ENCODE data around the gene OPCML.

Gene OPCML

DNA sequence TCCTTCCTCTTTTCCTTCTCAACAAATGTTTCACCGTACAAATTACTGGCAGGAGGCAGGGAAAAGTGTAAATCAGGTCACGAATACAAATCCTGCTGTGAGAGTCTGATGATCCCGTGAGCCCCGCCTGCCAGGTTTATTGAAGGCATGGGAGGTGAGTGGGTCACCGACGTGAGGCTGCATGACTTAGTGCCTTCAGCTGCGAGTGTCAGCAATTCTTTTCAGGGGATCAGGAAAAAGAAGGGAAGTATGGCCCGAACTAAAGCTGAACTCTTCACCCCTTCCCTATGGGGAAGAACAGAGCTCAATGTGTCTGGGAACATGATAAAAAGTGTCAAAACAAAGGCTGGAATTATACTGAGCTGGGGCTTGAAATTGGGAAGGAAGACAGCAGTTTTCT, 166.2 kb downstream of the OPCML start:
- Histone ChIP-seq H3K4me2 (ENCODE audit: low read length) (no peak overlapping the region), H3K4me1 (ENCODE audit: control insufficient read depth, low read length) (no peaks in the 10 kb centered on the region), H3F3A (ENCODE audit: control insufficient read depth, insufficient read depth) (no peaks in the 10 kb centered on the region), H3K4me3 (ENCODE audit: low read length) (no peak overlapping the region), H3K36me3 (ENCODE audit: control insufficient read depth, low read length) (no peaks in the 10 kb centered on the region), H3K9me3 (ENCODE audit: control insufficient read depth, insufficient read depth, low read length) (no peaks in the 10 kb centered on the region), H3K27me3 (ENCODE audit: control insufficient read depth, low read length) (no peaks in the 10 kb centered on the region), H3K79me2 (ENCODE audit: control insufficient read depth, low read length) (no peaks in the 10 kb centered on the region), H3K9me2 (replicated peaks; ENCODE audit: control insufficient read depth, low read length) (no peaks in the 10 kb centered on the region), H4K20me1 (ENCODE audit: control insufficient read depth, insufficient read depth, low read depth, low read length) (no peaks in the 10 kb centered on the region), H3K27ac (ENCODE audit: low read depth, low read length) (no peak overlapping the region)
- TF ChIP-seq EZH2phosphoT487 (IDR thresholded peaks at IDR 0.05; ENCODE audit: borderline replicate concordance, low read length) = no peak
- TF ChIP-seq, protein P1, sequence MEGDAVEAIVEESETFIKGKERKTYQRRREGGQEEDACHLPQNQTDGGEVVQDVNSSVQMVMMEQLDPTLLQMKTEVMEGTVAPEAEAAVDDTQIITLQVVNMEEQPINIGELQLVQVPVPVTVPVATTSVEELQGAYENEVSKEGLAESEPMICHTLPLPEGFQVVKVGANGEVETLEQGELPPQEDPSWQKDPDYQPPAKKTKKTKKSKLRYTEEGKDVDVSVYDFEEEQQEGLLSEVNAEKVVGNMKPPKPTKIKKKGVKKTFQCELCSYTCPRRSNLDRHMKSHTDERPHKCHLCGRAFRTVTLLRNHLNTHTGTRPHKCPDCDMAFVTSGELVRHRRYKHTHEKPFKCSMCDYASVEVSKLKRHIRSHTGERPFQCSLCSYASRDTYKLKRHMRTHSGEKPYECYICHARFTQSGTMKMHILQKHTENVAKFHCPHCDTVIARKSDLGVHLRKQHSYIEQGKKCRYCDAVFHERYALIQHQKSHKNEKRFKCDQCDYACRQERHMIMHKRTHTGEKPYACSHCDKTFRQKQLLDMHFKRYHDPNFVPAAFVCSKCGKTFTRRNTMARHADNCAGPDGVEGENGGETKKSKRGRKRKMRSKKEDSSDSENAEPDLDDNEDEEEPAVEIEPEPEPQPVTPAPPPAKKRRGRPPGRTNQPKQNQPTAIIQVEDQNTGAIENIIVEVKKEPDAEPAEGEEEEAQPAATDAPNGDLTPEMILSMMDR (IDR thresholded peaks at IDR 0.05; ENCODE audit: low read depth, low read length, poor library complexity, severe bottlenecking) = no peak

DNA sequence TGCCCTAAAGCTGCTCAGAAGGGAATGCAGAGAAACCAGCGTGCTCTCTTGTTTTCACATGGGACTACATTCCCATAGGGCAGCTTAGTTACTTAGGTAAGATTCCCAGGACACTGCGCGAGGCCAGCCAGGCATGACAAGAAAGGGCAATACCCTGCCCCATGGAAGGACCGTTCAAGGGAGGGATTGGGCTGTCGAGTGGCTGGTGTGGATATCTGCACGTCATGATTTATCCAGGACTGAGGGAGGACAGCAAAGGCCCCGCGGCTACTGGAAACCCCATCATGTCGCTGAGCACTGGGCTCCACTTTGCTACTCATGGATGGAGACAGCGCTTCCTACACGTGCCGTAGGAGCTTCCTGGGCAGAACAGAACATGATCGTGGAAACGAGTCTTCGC, 169.4 kb downstream of the OPCML start:
- H3K36me3 ChIP-seq (ENCODE audit: control insufficient read depth, low read length) = no peaks in the 10 kb centered on the region
- no peak overlapping the region for H3K27ac ChIP-seq (ENCODE audit: low read depth, low read length)
- no peaks in the 10 kb centered on the region for H3K4me1 ChIP-seq (ENCODE audit: control insufficient read depth, low read length)
- H3F3A ChIP-seq (ENCODE audit: control insufficient read depth, insufficient read depth) = no peaks in the 10 kb centered on the region
- 0 out of 2 replicates have a peak, but pooled peaks cover 4% of the 10 kb centered on the region for H3K9me3 ChIP-seq (ENCODE audit: control insufficient read depth, insufficient read depth, low read length)
- no peaks in the 10 kb centered on the region for H3K9me2 ChIP-seq (replicated peaks; ENCODE audit: control insufficient read depth, low read length)
- H3K4me3 ChIP-seq (ENCODE audit: low read length) = no peak overlapping the region
- no peaks in the 10 kb centered on the region for H3K27me3 ChIP-seq (ENCODE audit: control insufficient read depth, low read length)
- H3K4me2 ChIP-seq (ENCODE audit: low read length) = no peak overlapping the region
- no peaks in the 10 kb centered on the region for H3K79me2 ChIP-seq (ENCODE audit: control insufficient read depth, low read length)
- TF ChIP-seq EZH2phosphoT487 (IDR thresholded peaks at IDR 0.05; ENCODE audit: borderline replicate concordance, low read length) = no peak
- TF ChIP-seq, protein P1 (IDR thresholded peaks at IDR 0.05; ENCODE audit: low read depth, low read length, poor library complexity, severe bottlenecking) = no peak
- H4K20me1 ChIP-seq (ENCODE audit: control insufficient read depth, insufficient read depth, low read depth, low read length) = no peaks in the 10 kb centered on the region

DNA sequence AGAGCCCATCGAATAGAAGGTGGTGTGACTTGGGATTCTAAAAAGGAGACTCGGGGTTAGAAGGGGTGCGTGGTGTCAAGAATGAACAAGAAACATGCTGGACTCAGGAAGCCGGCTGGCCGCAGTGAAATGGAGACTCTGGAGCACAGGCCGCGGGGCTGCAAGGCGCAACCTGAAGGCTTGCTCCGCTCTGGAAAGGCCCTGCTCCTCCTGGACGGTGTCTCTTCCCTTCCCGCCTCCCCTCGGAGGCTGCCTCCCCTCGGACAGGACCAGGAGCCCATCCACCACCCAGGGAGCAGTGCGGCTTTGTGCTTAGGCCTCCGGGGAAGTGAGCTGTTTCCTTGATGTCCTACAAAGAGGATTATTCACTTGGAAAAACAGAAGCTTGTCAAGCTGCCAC, 170.1 kb downstream of the OPCML start:
- Histone ChIP-seq H3K79me2 (ENCODE audit: control insufficient read depth, low read length) (no peaks in the 10 kb centered on the region), H3K4me2 (ENCODE audit: low read length) (no peak overlapping the region)

More for the DNA sequence above, 170.1 kb downstream of the OPCML start:
- Histone ChIP-seq H3K4me1 (ENCODE audit: control insufficient read depth, low read length) (no peaks in the 10 kb centered on the region), H3K27ac (ENCODE audit: low read depth, low read length) (no peak overlapping the region), H3K4me3 (ENCODE audit: low read length) (no peak overlapping the region), H3K9me2 (replicated peaks; ENCODE audit: control insufficient read depth, low read length) (no peaks in the 10 kb centered on the region), H3K27me3 (ENCODE audit: control insufficient read depth, low read length) (no peaks in the 10 kb centered on the region), H4K20me1 (ENCODE audit: control insufficient read depth, insufficient read depth, low read depth, low read length) (no peaks in the 10 kb centered on the region), H3F3A (ENCODE audit: control insufficient read depth, insufficient read depth) (no peaks in the 10 kb centered on the region), H3K9me3 (ENCODE audit: control insufficient read depth, insufficient read depth, low read length) (0 out of 2 replicates have a peak, but pooled peaks cover 4% of the 10 kb centered on the region), H3K36me3 (ENCODE audit: control insufficient read depth, low read length) (no peaks in the 10 kb centered on the region)
- TF ChIP-seq, protein P1 (IDR thresholded peaks at IDR 0.05; ENCODE audit: low read depth, low read length, poor library complexity, severe bottlenecking) = no peak
- no peak for TF ChIP-seq EZH2phosphoT487 (IDR thresholded peaks at IDR 0.05; ENCODE audit: borderline replicate concordance, low read length)

Data from DOHH2 (cell line).